HG02885 (cell line): Measurements from ENCODE around the gene URM1.
"Not testable (repeated sequence)": the region's sequence is repeated elsewhere in the genome, so short reads cannot be mapped to it uniquely, and the experiment has no call there.

Experiments
- ATAC-seq: cut with Tn5 transposase; IDR thresholded peaks from one replicate; pipeline ENCODE4 v1.9.1; 2021; ENCODE audit warnings: mild to moderate bottlenecking; ENCODE audit not compliant: unreplicated experiment, poor library complexity

Gene URM1

GRCh38 chr9:128422022-128422782 lies 51.0 kb downstream of the URM1 start:
- not testable (repeated sequence) for ATAC-seq

GRCh38 chr9:128422783-128423150 lies 51.6 kb downstream of the URM1 start:
- ATAC-seq, result no peak

GRCh38 chr9:128423356-128423755 lies 52.2 kb downstream of the URM1 start:
- not testable (repeated sequence) for ATAC-seq

GRCh38 chr9:128424268-128424780 lies 53.1 kb downstream of the URM1 start:
- no peak for ATAC-seq

- no peak for ATAC-seq
Measured at GRCh38 chr9:128428644-128429512, 57.7 kb downstream of the URM1 start.

GRCh38 chr9:128429513-128430086 lies 58.4 kb downstream of the URM1 start:
- ATAC-seq, result no peak

- ATAC-seq, result no peak
Measured at GRCh38 chr9:128431207-128431606, 60.0 kb downstream of the URM1 start.

- no peak for ATAC-seq
Measured at GRCh38 chr9:128434340-128434739, 63.2 kb downstream of the URM1 start.

GRCh38 chr9:128435611-128436010 lies 64.4 kb downstream of the URM1 start:
- no peak for ATAC-seq

- ATAC-seq, result peak; percentile 61
Measured at GRCh38 chr9:128438343-128439109, 67.4 kb downstream of the URM1 start.

- no peak for ATAC-seq
Measured at GRCh38 chr9:128439273-128439672, 68.1 kb downstream of the URM1 start.
